ENCODE results near the gene ELF2. TPM values are rescaled to one million over a fixed set of nuclear protein-coding genes. Genes with fewer than 3 reads are reported as not detected.
A peak's percentile ranks its signal among the peaks of the same experiment; 100 is the strongest.

The ELF2 gene
- total and polyA plus RNA-seq, 2 donors (not counting 1 experiment from before 2014, with no cell fraction given) = 31.2 to 42.6 TPM

- no peaks in the 10 kb centered on the region for H3K9me3 ChIP-seq (ENCODE audit: control insufficient read depth, insufficient read depth, low read depth, low read length)
- no peaks in the 10 kb centered on the region for H3K27me3 ChIP-seq (ENCODE audit: control insufficient read depth, insufficient read depth, low read length)
- peaks cover 6% of the 10 kb centered on the region for H3K4me1 ChIP-seq (ENCODE audit: control insufficient read depth, extremely low read depth, insufficient read depth, low read length)
- no peak overlapping the region for H3K4me3 ChIP-seq (replicated peaks in 1 of 4; ENCODE audit: control extremely low read depth in 1 of 4, insufficient read depth in 1 of 4, low read depth in 3 of 4, low read length in 4 of 4)
- H3K36me3 ChIP-seq (ENCODE audit: control insufficient read depth, insufficient read depth, low read length) = no peaks in the 10 kb centered on the region
- no peaks in the 10 kb centered on the region for H4K20me1 ChIP-seq (ENCODE audit: control insufficient read depth, extremely low read depth, insufficient read depth, low read length)
- peak overlapping the region; percentile 57 for H3K27ac ChIP-seq (ENCODE audit: insufficient read depth, low read length)
- no peak overlapping the region for H3K4me2 ChIP-seq (ENCODE audit: extremely low read depth, insufficient read depth, low read length)
- H3K9ac ChIP-seq (ENCODE audit: insufficient read depth, low read length) = peak overlapping the region; percentile 39
- peak in 1 of 2 donors; percentile 57 for DNase-seq (ENCODE audit: low read depth in 2 of 2)
- H2AFZ ChIP-seq (ENCODE audit: low read length) = no peak overlapping the region
- no peak for TF ChIP-seq CTCF (conservative IDR thresholded peaks at IDR 0.05 in 1 of 2, IDR thresholded peaks at IDR 0.05 in 1 of 2; ENCODE audit: low read depth in 1 of 2, low read length in 2 of 2)
- TF ChIP-seq EZH2 (IDR thresholded peaks at IDR 0.05; ENCODE audit: low read length, missing control alignments) = no peak
- H3K79me2 ChIP-seq (ENCODE audit: control insufficient read depth, insufficient read depth, low read length) = peaks cover 69% of the 10 kb centered on the region
These were observed 149.2 kb downstream of the ELF2 start for GRCh38 chr4:139027776-139028175.

GRCh38 chr4:139025841-139026240, 151.2 kb downstream of the ELF2 start:
- Histone ChIP-seq H3K9me3 (ENCODE audit: control insufficient read depth, insufficient read depth, low read depth, low read length) (no peaks in the 10 kb centered on the region), H3K4me1 (ENCODE audit: control insufficient read depth, extremely low read depth, insufficient read depth, low read length) (peaks cover 6% of the 10 kb centered on the region), H3K79me2 (ENCODE audit: control insufficient read depth, insufficient read depth, low read length) (peaks cover 71% of the 10 kb centered on the region), H3K27ac (ENCODE audit: insufficient read depth, low read length) (no peak overlapping the region), H3K9ac (ENCODE audit: insufficient read depth, low read length) (no peak overlapping the region), H3K36me3 (ENCODE audit: control insufficient read depth, insufficient read depth, low read length) (no peaks in the 10 kb centered on the region), H3K4me3 (replicated peaks in 1 of 4; ENCODE audit: control extremely low read depth in 1 of 4, insufficient read depth in 1 of 4, low read depth in 3 of 4, low read length in 4 of 4) (no peak overlapping the region), H4K20me1 (ENCODE audit: control insufficient read depth, extremely low read depth, insufficient read depth, low read length) (no peaks in the 10 kb centered on the region), H3K4me2 (ENCODE audit: extremely low read depth, insufficient read depth, low read length) (no peak overlapping the region), H2AFZ (ENCODE audit: low read length) (no peak overlapping the region), H3K27me3 (ENCODE audit: control insufficient read depth, insufficient read depth, low read length) (no peaks in the 10 kb centered on the region)
- no peak for DNase-seq (ENCODE audit: low read depth in 2 of 2)
- no peak for TF ChIP-seq CTCF (conservative IDR thresholded peaks at IDR 0.05 in 1 of 2, IDR thresholded peaks at IDR 0.05 in 1 of 2; ENCODE audit: low read depth in 1 of 2, low read length in 2 of 2)
- TF ChIP-seq EZH2 (IDR thresholded peaks at IDR 0.05; ENCODE audit: low read length, missing control alignments) = no peak

DNA sequence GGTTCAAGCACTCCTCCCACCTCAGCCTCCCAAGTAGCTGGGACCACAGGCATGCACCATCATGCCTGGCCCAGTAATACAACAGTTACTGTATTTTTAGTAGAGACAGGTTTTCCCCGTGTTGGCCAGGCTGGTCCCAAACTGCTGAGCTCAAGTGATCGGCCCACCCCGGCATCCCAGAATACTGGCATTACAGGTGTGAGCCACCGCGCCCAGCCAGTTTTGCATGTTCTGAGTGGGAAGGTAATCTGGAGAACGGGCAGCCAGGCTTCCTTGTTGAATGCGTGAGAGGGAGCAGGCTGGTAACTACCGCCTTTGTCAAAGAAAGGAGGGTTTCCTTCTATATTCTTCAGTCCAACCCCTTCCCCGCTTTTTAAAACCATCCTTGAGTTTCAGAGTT, 152.3 kb downstream of the ELF2 start:
- Histone ChIP-seq H3K79me2 (ENCODE audit: control insufficient read depth, insufficient read depth, low read length) (peaks cover 75% of the 10 kb centered on the region), H3K27ac (ENCODE audit: insufficient read depth, low read length) (no peak overlapping the region), H3K4me3 (replicated peaks in 1 of 4; ENCODE audit: control extremely low read depth in 1 of 4, insufficient read depth in 1 of 4, low read depth in 3 of 4, low read length in 4 of 4) (no peak overlapping the region), H3K4me1 (ENCODE audit: control insufficient read depth, extremely low read depth, insufficient read depth, low read length) (peaks cover 10% of the 10 kb centered on the region), H3K4me2 (ENCODE audit: extremely low read depth, insufficient read depth, low read length) (no peak overlapping the region), H3K9ac (ENCODE audit: insufficient read depth, low read length) (no peak overlapping the region), H2AFZ (ENCODE audit: low read length) (no peak overlapping the region), H3K9me3 (ENCODE audit: control insufficient read depth, insufficient read depth, low read depth, low read length) (no peaks in the 10 kb centered on the region), H4K20me1 (ENCODE audit: control insufficient read depth, extremely low read depth, insufficient read depth, low read length) (no peaks in the 10 kb centered on the region), H3K27me3 (ENCODE audit: control insufficient read depth, insufficient read depth, low read length) (no peaks in the 10 kb centered on the region), H3K36me3 (ENCODE audit: control insufficient read depth, insufficient read depth, low read length) (no peaks in the 10 kb centered on the region)
- no peak for TF ChIP-seq CTCF (conservative IDR thresholded peaks at IDR 0.05 in 1 of 2, IDR thresholded peaks at IDR 0.05 in 1 of 2; ENCODE audit: low read depth in 1 of 2, low read length in 2 of 2)
- TF ChIP-seq EZH2 (IDR thresholded peaks at IDR 0.05; ENCODE audit: low read length, missing control alignments) = no peak
- no peak for DNase-seq (ENCODE audit: low read depth in 2 of 2)

Data from fibroblast of lung (primary cell).